CD4-positive, alpha-beta T cell treated with Interleukin-12 subunit alpha and Interleukin-12 subunit beta, for 1 hour (primary cell): Measurements from ENCODE around the gene ANTXR2.
"Not testable (repeated sequence)": the region's sequence is repeated elsewhere in the genome, so short reads cannot be mapped to it uniquely, and the experiment has no call there.

Experiments
- DNase-seq: peaks from one replicate; pipeline ENCODE4 v3.0.0-alpha.2; 2020

The ANTXR2 gene

DNA sequence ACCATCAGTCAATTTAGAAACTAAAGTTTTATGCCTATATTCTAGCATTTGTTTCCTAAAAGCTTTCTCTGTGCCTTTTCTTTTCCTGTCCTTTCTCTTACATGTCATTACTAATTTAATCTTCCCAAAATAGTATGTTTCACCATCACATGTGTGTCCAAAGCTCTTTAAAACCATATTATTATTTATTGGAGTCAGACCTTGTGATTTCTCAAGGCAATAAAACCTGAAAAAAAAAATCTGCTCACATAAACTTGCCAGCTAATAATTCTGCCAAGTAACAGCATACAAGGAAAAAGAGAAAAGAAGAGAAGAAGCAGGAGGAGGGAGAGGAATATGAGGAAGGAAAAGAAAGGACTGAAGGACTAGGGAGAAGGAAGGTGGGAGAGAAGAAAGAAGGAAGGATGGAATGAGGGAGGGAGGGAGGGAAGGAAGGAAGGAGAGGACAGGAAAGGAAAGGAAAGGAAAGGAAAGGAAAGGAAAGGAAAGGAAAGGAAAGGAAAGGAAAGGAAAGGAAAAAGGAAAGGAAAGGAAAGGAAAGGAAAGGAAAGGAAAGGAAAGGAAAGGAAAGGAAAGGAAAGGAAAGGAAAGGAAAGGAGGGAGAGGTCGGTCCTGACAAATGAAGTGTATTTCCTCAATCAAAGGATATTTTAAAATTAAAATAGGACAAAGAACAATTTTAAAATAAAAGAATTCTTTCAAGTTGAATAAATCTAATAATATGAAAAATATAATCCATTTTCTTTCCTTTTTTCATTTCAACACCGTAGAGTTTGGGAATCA is 57.4 kb downstream of the ANTXR2 start:
- DNase-seq, result no peak

DNA sequence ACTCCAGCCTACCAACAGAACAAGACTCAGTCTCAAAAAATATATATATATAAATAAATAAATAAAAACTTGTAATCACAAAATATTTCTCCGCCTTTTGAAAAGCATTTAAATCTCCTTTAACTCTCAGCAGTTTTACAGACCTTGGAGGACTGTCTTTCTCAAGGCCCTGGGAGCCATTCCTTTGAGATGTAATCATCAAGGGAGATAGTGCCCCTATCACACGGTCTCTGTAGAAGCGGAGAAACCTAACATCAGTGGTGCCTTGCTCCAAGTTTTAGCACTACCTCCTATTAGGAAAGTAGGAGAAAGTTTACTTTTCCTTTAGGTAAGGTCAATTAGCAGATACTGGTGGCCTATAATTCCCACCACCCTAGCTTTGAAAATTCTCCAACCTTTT is 58.5 kb downstream of the ANTXR2 start:
- DNase-seq, result no peak

- no peak for DNase-seq
Observed at GRCh38 chr4:80012291-80012690, 60.7 kb downstream of the ANTXR2 start.

DNA sequence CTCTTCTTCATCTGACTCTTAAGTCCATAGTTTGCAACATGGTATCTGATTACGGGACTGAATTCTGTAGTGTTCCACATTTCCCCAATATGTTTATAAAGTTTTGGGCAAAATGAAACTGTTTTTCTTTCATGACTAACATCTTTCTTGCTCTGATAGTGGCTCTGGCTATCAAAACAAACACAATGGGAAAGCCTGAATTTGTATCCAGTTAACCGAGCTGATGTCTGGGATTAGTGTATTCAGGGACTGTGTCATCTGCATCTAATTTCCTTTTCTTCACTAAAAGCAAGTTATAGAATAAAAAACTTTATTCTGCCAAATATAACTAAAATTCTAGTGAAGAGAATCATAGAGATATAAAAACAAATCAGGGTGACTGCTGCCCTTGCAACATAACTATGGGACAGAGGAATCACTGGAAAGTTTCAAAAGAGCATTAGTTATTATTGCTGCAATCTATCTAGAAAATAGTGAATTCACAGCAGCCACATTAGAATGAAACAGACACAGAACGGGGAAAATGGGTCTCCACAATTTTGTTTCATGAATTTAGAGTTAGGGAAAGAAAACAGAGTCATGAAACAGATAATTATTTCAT is 61.3 kb downstream of the ANTXR2 start:
- DNase-seq, result no peak

GRCh38 chr4:80010316-80010715 is 62.7 kb downstream of the ANTXR2 start:
- no peak for DNase-seq

DNA sequence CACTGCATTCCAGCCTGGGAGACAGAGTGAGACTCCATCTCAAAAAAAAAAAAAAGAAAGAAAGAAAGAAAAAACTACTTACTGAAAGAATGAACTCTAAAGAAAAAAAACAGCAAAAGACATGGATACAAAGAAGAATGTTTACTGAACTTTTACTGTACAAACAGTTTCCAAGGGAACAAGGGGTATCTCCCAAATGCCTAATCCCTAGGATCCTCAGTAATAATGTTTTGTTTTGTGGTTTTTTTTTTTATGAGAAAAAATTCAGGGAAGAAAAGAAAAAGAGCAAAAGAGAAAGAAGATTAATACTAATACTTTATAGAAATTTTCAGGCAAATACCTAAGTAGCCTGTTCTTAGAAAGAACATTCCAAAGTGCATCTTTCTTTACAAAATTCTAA is 63.2 kb downstream of the ANTXR2 start:
- no peak for DNase-seq

- no peak for DNase-seq
Observed at GRCh38 chr4:80008971-80009370, 64.1 kb downstream of the ANTXR2 start.

DNA sequence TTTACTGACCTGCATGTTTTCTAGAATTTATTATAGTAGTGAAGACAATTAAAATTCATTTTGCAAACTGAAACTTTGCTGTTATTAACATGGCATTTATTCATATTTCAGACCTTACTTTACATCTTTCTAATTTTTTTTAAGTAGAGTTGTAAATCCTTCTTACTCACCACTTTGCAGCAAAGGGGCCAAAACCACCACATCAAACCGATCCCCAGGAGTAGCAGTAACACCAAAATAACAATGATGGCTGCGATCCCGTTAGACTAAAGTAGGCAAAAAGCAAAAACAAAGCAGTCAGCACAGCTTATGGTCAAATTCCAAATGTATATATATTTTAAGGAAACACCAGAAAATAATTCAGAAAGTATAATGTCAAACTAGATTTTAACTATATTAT is 64.7 kb downstream of the ANTXR2 start:
- DNase-seq, result no peak

- no peak for DNase-seq
Observed at GRCh38 chr4:80007745-80008149, 65.3 kb downstream of the ANTXR2 start.

GRCh38 chr4:80006935-80007744 is 65.9 kb downstream of the ANTXR2 start:
- peak; percentile 42 for DNase-seq

GRCh38 chr4:80005863-80006262 is 67.2 kb downstream of the ANTXR2 start:
- DNase-seq, result no peak

DNA sequence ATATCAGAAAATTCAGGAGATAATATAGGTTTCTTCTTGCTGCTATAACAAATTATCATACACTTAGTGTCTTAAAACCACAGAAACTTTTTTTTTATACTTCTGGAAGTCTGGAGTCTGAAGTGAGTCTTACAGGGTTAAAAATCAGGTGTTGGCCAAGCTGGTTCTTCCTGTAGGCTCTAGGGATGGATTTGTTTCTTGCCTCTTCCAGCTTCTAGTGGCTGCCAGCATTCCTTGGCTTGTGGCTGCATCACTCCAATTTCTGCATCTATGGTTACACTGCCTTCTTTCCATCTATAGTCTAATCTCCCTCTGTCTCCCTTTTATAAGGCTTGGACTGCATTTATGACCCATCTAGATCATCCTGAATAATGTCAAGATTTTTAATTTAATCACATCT is 68.7 kb downstream of the ANTXR2 start:
- DNase-seq, result no peak

DNA sequence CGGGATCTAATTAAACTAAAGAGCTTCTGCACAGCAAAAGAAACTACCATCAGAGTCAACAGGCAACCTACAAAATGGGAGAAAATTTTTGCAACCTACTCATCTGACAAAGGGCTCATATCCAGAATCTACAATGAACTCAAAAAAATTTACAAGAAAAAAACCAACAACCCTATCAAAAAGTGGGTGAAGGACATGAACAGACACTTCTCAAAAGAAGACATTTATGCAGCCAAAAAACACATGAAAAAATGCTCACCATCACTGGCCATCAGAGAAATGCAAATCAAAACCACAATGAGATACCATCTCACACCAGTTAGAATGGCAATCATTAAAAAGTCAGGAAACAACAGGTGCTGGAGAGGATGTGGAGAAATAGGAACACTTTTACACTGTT is 70.5 kb downstream of the ANTXR2 start:
- not testable (repeated sequence) for DNase-seq

DNA sequence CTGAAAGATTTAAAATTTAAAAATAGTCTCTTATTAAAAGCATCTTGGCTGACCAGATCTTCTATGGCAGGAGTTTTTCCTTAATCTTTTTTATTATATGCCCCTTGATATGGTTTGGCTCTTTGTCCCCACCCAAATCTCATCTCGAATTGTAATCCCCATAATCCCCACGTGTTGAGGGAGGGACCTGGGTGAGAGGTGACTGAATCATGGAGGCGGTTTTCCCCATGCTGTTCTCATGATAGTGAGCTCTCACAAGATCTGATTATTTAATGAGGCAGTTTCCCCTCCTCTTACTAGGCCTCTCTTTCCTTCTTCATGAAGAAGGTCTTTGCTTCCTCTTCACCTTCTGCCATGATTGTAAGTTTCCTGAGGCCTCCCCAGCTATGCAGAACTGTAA is 74.0 kb downstream of the ANTXR2 start:
- DNase-seq, result not testable (repeated sequence)

- DNase-seq, result no peak
Observed at GRCh38 chr4:79998201-79998600, 74.8 kb downstream of the ANTXR2 start.

- DNase-seq, result no peak
Observed at GRCh38 chr4:79996851-79997250, 76.2 kb downstream of the ANTXR2 start.

- DNase-seq, result no peak
Observed at GRCh38 chr4:79993476-79993875, 79.6 kb downstream of the ANTXR2 start.

GRCh38 chr4:79991601-79992000 is 81.4 kb downstream of the ANTXR2 start:
- no peak for DNase-seq

DNA sequence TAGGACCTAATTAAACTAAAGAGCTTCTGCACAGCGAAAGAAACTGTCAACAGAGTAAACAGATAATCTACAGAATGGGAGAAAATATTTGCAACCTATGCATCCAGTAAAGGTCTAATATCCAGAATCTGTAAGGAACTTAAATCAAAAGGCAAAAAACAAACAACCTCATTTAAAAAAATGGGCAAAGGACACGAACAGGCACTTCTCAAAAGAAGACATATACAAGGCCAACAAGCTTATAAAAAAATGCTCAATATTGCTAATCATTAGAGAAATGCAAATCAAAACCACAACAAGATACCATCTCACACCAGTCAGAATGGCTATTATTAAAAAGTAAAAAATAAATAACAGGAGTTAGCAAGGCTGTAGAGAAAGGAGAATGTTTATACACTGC is 81.9 kb downstream of the ANTXR2 start:
- DNase-seq, result not testable (repeated sequence)

GRCh38 chr4:79987401-79987800 is 85.6 kb downstream of the ANTXR2 start:
- no peak for DNase-seq

DNA sequence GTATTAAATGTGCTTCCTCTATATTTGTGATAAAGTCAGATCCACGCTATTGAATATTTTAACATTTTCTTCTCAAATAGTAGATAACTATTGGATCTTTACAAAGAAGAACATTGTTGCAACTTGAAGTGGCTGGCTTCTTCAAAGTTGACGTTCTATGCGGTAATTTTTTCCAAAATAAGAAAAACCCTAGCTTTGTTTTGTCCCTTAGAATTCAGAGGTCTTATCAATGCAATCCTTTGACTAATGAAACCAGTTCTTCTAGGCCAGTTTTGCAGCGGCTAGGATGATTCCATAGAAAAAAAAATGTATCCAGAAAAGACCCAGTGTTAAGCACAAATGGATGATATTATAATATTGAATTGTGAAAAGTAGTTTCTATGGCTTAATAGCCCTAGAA is 89.6 kb downstream of the ANTXR2 start:
- DNase-seq, result no peak

DNA sequence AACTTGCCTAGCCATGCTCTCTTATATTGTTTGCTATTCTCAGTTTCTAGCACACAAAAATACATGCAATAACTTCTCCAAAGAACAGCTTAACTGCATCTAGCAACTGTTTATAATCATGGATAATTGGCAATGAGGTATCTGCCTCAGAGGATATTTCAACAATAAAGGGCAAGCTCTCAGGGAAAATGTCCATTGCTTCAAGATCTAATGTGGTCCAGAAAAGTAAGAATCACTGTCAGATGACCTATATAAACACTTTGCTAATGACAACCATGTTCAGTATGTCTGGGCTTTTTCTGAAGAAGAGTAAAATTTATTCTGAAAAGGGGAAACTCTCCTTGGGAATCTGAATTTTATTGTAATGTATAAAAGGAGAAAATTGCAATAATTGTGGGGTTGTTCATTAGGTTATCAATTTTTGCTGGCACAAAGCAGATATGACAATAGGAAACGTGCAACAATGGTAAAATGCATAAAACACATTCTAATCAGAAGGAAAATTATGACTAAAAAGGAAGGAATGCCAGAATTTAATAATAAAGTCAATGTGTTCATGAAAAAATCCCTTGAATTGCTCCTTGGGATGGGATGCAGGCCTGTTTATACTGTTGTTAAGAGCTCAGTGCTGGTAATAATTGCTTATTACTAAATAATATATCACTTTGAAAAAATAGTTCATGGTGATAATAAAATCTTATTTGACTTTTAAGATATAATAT is 90.3 kb downstream of the ANTXR2 start:
- DNase-seq, result no peak

DNA sequence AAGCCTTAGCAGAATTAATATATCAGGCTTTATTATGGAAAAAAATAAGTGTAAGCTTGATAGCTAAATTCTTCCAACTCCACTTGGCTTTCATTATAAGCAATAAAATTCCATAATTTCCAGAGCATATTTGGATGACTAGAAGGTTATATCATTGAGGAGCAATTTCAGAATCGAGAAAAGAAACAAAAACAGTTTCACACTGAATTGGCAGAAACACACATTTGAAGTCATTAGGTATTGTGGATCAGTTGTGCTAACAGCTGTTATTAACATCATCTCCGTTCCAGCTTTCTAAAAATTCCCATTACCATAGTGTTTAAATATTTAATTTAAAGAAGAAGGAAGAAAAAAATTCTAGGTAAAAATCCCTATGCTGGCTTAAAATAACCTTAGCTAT is 92.6 kb downstream of the ANTXR2 start:
- no peak for DNase-seq
